Small intestine (tissue), 16 donors: ENCODE data around the gene C1QTNF2. TPM values are rescaled to one million over a fixed set of nuclear protein-coding genes. Genes with fewer than 3 reads are reported as not detected.
A peak's percentile ranks its signal among the peaks of the same experiment; 100 is the strongest.

Experiments
- DNase-seq, 2 donors: peaks; one replicate each; pipeline versions ENCODE4 v3.0.0 to v3.0.0-alpha.2; 2013
- FAIRE-seq: peaks from 2 replicates; lab custom pipeline; 2012; peaks lifted over from hg19 to GRCh38; lab: Jason Lieb, UNC
- H3K27ac ChIP-seq, 3 donors: one replicate each; pipeline ENCODE4 v1.5.1; 2013; ENCODE audit warnings: low read length in 2 of 3, mild to moderate bottlenecking in 2 of 3, control low read depth in 1 of 3, inconsistent platforms in 1 of 3, low read depth in 1 of 3, moderate library complexity in 1 of 3
- H3K27me3 ChIP-seq, 3 donors: one replicate each; pipeline ENCODE4 v1.6.1; 2013; ENCODE audit warnings: low read length in 3 of 3, inconsistent platforms in 1 of 3; ENCODE audit not compliant: control insufficient read depth in 3 of 3, insufficient read depth in 3 of 3
- H3K36me3 ChIP-seq, 3 donors: one replicate each; pipeline ENCODE4 v1.6.1; 2013; ENCODE audit warnings: low read length in 3 of 3, inconsistent platforms in 1 of 3, low read depth in 1 of 3, mild to moderate bottlenecking in 1 of 3, moderate library complexity in 1 of 3; ENCODE audit not compliant: control insufficient read depth in 3 of 3, insufficient read depth in 2 of 3
- H3K4me1 ChIP-seq, 3 donors: one replicate each; pipeline ENCODE4 v1.6.1; 2013; ENCODE audit warnings: low read length in 2 of 3, inconsistent platforms in 1 of 3, low read depth in 1 of 3, mild to moderate bottlenecking in 1 of 3, moderate library complexity in 1 of 3; ENCODE audit not compliant: control insufficient read depth in 3 of 3, insufficient read depth in 2 of 3
- H3K4me3 ChIP-seq, 3 donors: one replicate each; pipeline ENCODE4 v1.5.1; 2013; ENCODE audit warnings: low read length in 3 of 3, control low read depth in 1 of 3, inconsistent platforms in 1 of 3, low read depth in 1 of 3, mild to moderate bottlenecking in 1 of 3, moderate library complexity in 1 of 3
- H3K9me3 ChIP-seq, 2 donors: one replicate each; pipeline ENCODE4 v1.6.1; 2013; ENCODE audit warnings: low read depth in 1 of 2, low read length in 1 of 2; ENCODE audit not compliant: control insufficient read depth in 2 of 2, insufficient read depth in 1 of 2
- WGBS, 3 donors: extraction: QIAGEN DNeasy Blood & Tissue Kit; methylation state at CpG; one replicate each; pipeline ENCODE4 v1.1.7; 2013; 5-methylcytosine and 5-hydroxymethylcytosine counted together
- long read RNA-seq, 10 donors: transcript quantifications; one replicate each; lab custom pipeline, GENCODE V29; 2026
- polyA plus RNA-seq, 4 donors: library from polyadenylated mRNA; stranded (reverse) in 3 of 4; unstranded in 1 of 4; fragments of 200-250 nt in 3 of 4; fragments of 120-200 nt in 1 of 4; gene quantifications; one replicate each; pipeline versions ENCODE4 v1.2.1 to v1.2.3, GENCODE V29; 2013
- donor health status: healthy with polysubstance abuse.
- donor health status: control.
- donor health status: control.
- donor health status: Bipolar disorder and iron deficiency.
- donor health status: healthy.

Gene C1QTNF2
- 1 to 10 TPM in 2 of 4 donors, under 1 TPM in 1, not detected in 1; 0.27 to 1.7 (median 1.3) TPM for polyA plus RNA-seq
- long read RNA-seq, donor 1, partial matches to known transcripts, result 0 of 3 reads
- long read RNA-seq, donor 1, other reads (novel, unspliced or antisense), result 0 of 3 reads
- long read RNA-seq, donor 2, partial matches to known transcripts, result 0 of 1 reads
- long read RNA-seq, donor 2, other reads (novel, unspliced or antisense), result 0 of 1 reads
- long read RNA-seq, donor 3, result 0 reads
- long read RNA-seq, donor 4, result 0 reads
- long read RNA-seq, donor 5, partial matches to known transcripts, result 0 of 2 reads
- long read RNA-seq, donor 5, other reads (novel, unspliced or antisense), result 0 of 2 reads
- long read RNA-seq, donor 6, partial matches to known transcripts, result 0 of 1 reads
- long read RNA-seq, donor 6, other reads (novel, unspliced or antisense), result 0 of 1 reads
- long read RNA-seq, donor 7, partial matches to known transcripts, result 0 of 4 reads
- long read RNA-seq, donor 7, other reads (novel, unspliced or antisense), result 0 of 4 reads
- long read RNA-seq, donor 8, partial matches to known transcripts, result 0 of 3 reads
- long read RNA-seq, donor 8, other reads (novel, unspliced or antisense), result 0 of 3 reads
- long read RNA-seq, donor 9, partial matches to known transcripts, result 0 of 1 reads
- long read RNA-seq, donor 9, other reads (novel, unspliced or antisense), result 0 of 1 reads
- long read RNA-seq, donor 10, partial matches to known transcripts, result 0 of 4 reads
- long read RNA-seq, donor 10, other reads (novel, unspliced or antisense), result 0 of 4 reads

- Histone ChIP-seq H3K27me3 (peaks cover 0 to 26% (median 3%) of the 10 kb centered on the region in 3 donors), H3K9me3 (peaks cover 0 to 3% of the 10 kb centered on the region in 2 donors), H3K4me3 (peak within 1 kb of the TSS in 2 of 3 donors; percentile 48 to 49), H3K36me3 (no peaks in the 10 kb centered on the region), H3K27ac (peak within 1 kb of the TSS in 1 of 3 donors; percentile 55), H3K4me1 (no peaks in the 10 kb centered on the region)
- WGBS, 3 donors, result 1 to 2% (median 2%) methylated on average over 40 to 45 of the region's 45 CpGs
- no peak for FAIRE-seq
- peak; percentile 31 to 69 for DNase-seq
Observed at GRCh38 chr5:160369990-160370712, at the start of gene C1QTNF2. C1QTNF2 (minus strand) TSS chr5:160370626; CDS start chr5:160355011, 15,615 bp downstream.

GRCh38 chr5:160420331-160420610 lies 49.8 kb upstream of the C1QTNF2 start:
- peaks cover 0 to 9% (median 8%) of the 10 kb centered on the region in 3 donors for H3K4me1 ChIP-seq
- no peaks in the 10 kb centered on the region for H3K27me3 ChIP-seq
- peak overlapping the region in 1 of 3 donors; percentile 18 for H3K27ac ChIP-seq
- FAIRE-seq (no peak), DNase-seq (no peak)
- peaks cover 0 to 2% (median 2%) of the 10 kb centered on the region in 3 donors for H3K36me3 ChIP-seq
- no peak overlapping the region for H3K4me3 ChIP-seq
- H3K9me3 ChIP-seq, result no peaks in the 10 kb centered on the region

- Histone ChIP-seq H3K27ac (peak overlapping the region; percentile 39 to 93 (median 85)), H3K4me1 (peaks cover 0 to 9% (median 8%) of the 10 kb centered on the region in 3 donors), H3K27me3 (no peaks in the 10 kb centered on the region), H3K9me3 (no peaks in the 10 kb centered on the region), H3K4me3 (peak overlapping the region; percentile 54 to 98 (median 78)), H3K36me3 (peaks cover 0 to 3% (median 2%) of the 10 kb centered on the region in 3 donors)
- DNase-seq, result no peak
- no peak for FAIRE-seq
- WGBS, 3 donors, result 38 to 41% (median 40%) methylated on average over 11 of the region's 11 CpGs
Observed at GRCh38 chr5:160419458-160420330, 49.3 kb upstream of the C1QTNF2 start.

- Histone ChIP-seq H3K27ac (peak within 1 kb of the TSS; percentile 42 to 93 (median 85)), H3K9me3 (no peaks in the 10 kb centered on the region), H3K27me3 (no peaks in the 10 kb centered on the region), H3K4me3 (peak within 1 kb of the TSS; percentile 54 to 98 (median 78)), H3K4me1 (peaks cover 0 to 9% (median 8%) of the 10 kb centered on the region in 3 donors), H3K36me3 (peaks cover 0 to 3% (median 2%) of the 10 kb centered on the region in 3 donors)
- 0 to 1% (median 0%) methylated on average over 48 of the region's 48 CpGs for WGBS, 3 donors
- FAIRE-seq, result peak; percentile 78
- peak; percentile 92 to 97 for DNase-seq
Observed at GRCh38 chr5:160418561-160419457, 48.4 kb upstream of the C1QTNF2 start, which contains the start of gene SLU7. SLU7 (minus strand) TSS chr5:160419081; CDS start chr5:160415294, 3,787 bp downstream.

- DNase-seq (peak; percentile 95 to 97), FAIRE-seq (no peak)
- Histone ChIP-seq H3K27me3 (no peaks in the 10 kb centered on the region), H3K4me1 (peaks cover 0 to 3% (median 0%) of the 10 kb centered on the region in 3 donors), H3K27ac (peak within 1 kb of the TSS; percentile 24 to 87 (median 87)), H3K4me3 (peak within 1 kb of the TSS; percentile 59 to 66 (median 60)), H3K36me3 (peaks cover 8 to 18% (median 14%) of the 10 kb centered on the region in 3 donors), H3K9me3 (no peaks in the 10 kb centered on the region)
- 1 to 2% (median 1%) methylated on average over 41 of the region's 41 CpGs for WGBS, 3 donors
Observed at GRCh38 chr5:160399402-160400353, 29.3 kb upstream of the C1QTNF2 start, which contains the start of gene FAM200C. FAM200C (minus strand) TSS chr5:160400054; CDS start chr5:160395490, 4,564 bp downstream.

- DNase-seq (no peak), FAIRE-seq (no peak)
- Histone ChIP-seq H3K27me3 (no peaks in the 10 kb centered on the region), H3K36me3 (peaks cover 5 to 11% (median 8%) of the 10 kb centered on the region in 3 donors), H3K27ac (no peak overlapping the region), H3K4me1 (peaks cover 0 to 3% (median 0%) of the 10 kb centered on the region in 3 donors), H3K9me3 (no peaks in the 10 kb centered on the region), H3K4me3 (no peak overlapping the region)
- WGBS, 3 donors, result 26 to 48% (median 34%) methylated on average over 4 of the region's 4 CpGs
Observed at GRCh38 chr5:160398806-160399205, 28.4 kb upstream of the C1QTNF2 start.
